GM19324 (cell line): ENCODE results near the gene ARHGAP10.
"Not testable (repeated sequence)": the region's sequence is repeated elsewhere in the genome, so short reads cannot be mapped to it uniquely, and the experiment has no call there.

Source experiments
- ATAC-seq: cut with Tn5 transposase; IDR thresholded peaks from one replicate; pipeline ENCODE4 v1.9.1; 2021; ENCODE audit warnings: mild to moderate bottlenecking, moderate library complexity; ENCODE audit not compliant: unreplicated experiment, low FRiP score

The ARHGAP10 gene

DNA sequence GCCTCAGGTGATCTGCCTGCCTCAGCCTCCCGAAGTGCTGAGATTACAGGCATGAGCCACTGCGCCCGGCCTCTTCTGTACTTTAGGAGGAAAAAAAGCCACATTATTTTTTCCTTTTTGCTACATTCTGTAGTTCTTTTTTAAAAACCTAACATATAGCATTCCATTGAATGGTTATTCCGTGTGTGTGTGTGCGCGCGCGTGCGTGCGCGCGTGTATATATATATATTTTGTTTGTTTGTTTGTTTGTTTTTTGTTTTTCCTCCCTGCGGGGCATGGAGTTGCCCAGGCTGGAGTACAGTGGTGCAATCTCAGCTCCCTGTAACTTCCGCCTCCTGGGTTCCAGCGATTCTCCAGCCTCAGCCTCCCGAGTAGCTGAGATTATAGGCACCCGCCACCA, 59.5 kb downstream of the ARHGAP10 start:
- no peak for ATAC-seq

DNA sequence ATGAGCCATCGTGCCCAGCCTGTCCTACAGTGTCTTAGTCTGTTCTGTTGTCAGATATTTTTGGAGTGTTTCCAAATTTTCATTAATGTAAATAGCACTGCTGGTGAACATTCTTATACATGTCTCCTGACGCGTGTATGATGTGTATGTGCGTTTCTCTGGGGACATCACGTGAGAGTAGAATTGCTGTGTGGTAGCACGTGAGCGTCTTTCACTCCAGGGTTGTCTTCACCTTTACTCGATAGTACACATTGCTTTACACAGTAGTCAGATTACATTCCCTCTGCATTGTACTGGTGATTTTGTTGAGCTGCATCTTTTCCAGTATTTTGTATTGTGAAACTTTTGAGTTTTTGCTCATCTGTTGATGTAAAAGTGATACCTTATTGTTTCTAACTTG, 60.0 kb downstream of the ARHGAP10 start:
- no peak for ATAC-seq

DNA sequence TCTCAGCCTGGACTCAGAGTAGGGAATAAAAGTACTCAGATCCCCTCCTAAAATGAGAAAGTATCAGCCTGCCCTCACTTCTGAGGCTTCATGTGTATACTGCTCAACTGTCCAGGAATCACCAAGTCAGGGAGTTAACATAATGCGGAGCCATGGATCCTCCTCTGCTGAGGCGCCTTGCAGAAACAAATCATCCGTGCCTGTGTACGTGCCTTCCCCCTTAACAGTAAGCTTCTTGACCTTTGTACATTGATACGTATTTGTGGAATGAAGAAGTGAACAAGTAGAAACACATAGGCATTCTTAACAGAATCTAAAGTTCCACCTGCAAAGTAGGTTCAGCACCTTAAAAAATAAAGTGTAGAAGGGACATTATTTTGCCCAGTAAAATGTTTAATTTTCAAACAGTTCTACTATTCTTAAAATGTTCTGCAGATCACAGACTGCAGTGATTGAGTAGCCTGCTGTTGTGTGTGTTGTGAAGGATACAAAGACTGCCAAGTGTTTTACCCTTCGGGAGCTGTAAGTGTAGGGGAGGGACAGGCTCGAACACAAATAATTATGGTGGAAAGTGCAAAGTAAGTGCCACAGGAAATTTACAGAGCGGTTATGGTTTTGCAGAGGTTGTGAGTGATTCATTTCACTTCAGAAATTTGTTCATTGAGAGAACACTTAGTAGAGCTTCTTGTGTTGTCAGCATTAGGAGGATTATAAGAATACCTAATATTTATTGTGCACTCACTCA, 61.9 kb downstream of the ARHGAP10 start:
- no peak for ATAC-seq

DNA sequence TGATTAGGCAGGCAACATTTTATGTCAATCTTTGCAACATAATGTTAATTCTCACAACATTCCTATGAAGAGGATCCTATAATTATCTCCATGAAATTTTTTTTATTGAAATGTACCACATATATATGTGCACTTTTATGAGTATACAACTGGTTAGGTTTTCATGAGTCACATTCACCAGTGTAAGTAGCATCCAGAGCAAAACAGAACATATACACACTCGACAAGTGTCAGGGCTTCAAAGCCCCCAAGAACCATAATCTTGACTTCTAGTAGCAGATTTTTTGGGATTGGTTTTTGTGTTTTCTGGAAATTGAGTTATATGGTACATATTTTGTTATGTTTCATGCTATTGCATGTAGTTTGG, 62.4 kb downstream of the ARHGAP10 start:
- no peak for ATAC-seq

DNA sequence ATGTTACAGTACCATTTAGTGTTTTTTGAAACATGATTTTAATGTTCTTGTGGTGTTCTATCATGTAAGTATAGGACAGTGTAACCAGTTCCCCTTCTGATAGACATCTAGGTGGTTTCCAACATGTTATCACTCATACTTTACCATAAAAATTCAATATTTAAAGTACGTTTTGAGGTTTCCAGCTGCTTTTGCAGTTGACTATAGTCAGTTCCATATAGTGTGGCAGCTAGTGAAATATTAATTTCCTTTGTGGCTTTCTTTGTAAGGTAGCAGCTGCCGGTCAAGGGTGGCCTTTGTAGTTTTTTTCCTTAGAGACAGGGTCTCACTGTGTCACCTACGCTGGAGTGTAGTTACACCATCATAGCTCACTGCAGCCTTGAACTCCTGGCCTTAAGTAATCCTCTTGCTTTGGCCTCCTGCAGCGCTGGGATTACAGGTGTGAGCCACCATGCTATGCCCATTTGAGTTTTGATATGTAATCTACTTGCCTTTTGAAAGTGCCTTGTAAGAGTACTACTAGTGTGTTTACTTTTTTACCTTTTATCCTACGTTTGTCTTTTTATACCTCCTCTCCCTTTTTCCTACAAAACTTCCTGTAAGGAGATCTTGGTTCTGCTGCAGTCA, 63.0 kb downstream of the ARHGAP10 start:
- ATAC-seq, result peak; percentile 75

DNA sequence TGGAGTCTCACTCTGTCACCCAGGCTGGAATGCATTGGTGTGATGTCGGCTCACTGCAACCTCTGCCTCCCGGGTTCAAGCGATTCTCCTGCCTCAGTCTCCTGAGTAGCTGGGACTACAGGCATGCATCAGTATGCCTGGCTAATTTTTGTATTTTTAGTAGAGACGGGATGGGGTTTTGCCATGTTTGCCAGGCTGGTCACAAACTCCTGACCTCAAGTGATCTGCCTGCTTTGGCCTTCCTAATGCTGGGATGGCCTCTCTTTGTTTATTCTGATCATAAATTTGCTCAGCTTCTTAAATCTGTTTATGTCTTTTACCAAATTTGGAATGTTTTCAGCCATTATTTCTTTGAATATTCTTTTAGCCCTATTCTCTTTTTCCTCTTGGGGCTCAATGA, 67.2 kb downstream of the ARHGAP10 start:
- not testable (repeated sequence) for ATAC-seq

DNA sequence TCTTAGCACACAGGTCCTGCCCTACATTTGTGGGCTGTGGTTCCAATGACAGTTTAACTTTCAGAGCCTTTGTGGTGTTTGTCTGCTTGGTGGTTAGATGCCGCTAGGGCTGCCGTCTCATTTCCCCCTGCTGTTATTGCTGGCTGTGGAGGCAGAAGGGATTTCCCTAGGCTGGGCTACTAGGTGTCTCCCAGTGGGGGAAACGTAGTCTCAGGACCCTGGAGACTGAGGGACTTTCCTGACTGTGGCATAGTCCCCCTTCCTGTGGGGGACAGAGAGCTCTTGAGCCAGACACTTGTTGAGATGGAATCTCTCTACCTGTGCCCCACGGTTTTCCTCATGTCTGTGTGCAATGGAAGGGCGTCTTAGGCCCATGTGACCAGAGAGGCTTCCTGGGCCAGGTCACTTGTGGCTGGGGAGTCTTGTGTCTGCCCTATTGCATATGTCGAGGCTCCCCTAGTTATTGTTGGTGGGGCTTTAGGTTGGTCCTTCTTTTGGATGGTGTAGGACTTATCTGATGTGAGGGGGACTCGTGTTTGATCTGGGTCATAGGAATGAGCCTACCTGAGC, 68.2 kb downstream of the ARHGAP10 start:
- peak; percentile 95 for ATAC-seq

DNA sequence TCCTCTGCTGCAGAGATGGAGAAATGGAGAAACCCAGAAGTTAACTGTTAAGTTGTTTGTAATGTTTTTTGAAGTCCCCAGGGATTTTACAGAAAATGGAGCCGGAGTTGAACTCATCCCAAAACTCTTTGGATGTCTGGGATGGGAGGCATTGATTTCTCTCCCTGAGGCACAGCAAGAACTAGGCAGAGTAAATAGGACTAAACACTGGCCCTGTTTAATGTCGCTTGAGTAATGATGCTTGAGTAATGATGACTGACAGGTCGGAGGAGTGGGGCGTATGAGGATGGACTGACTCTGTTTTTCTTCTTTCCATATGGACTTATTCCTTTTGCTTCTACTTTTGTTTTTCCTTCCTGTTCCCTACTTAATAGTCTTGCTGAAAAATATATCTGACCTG, 69.9 kb downstream of the ARHGAP10 start:
- ATAC-seq, result no peak

DNA sequence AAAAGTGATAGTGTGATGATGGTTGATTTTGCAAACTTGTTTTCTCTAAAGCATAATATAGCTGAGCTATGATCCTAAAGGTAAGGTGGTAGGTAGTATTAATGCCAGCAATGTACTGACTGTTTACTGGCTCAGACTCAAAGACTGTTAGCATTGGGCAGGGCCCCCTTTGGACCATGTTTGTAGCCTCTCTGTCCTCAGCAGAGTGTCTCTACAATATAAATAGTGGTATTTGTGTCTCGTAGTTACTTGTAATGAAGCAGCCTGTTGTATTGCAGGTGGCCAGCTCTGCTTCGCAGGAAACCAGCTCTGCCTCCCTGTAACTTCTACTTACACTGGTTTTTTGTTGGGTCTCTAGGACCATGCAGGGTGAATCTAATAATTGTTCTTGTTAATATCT, 70.5 kb downstream of the ARHGAP10 start:
- ATAC-seq, result no peak

DNA sequence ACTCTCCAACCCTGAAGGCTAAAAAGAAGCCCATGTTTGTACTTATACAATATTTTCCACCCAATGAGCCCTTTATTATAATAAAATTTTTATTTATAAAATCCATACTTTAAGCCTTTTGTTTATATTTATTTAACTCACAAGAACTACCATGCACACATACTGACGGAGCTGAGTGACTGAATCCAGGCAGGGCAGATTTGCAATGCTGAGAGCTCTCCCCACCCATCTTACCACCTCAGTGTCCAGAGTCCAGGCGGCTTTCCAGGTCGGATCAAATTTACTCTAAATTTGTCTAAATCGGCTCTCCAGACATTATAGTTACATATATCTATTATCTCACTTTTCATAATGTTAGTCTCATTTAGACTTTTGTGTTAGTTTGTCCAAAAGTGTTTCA, 74.1 kb downstream of the ARHGAP10 start:
- no peak for ATAC-seq

DNA sequence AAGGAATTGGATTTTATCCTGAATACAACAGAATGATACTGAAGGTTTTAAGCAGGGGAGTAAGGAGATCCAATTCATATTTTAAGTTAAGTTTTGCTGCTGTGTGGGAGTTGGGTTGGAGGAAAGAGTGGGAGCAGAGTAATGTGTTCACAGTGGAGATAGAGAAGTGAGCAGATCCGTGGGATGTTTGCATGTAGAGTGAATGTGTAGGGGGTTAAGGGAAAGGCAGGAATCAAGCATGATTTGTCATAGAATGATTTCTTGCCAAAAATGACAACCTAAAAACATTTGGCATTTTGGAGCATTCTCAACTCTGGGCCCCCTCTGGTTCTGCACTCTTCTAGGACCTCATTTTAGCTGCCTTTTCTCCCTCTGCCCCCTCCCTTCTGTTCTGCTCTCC, 76.6 kb downstream of the ARHGAP10 start:
- ATAC-seq, result no peak

DNA sequence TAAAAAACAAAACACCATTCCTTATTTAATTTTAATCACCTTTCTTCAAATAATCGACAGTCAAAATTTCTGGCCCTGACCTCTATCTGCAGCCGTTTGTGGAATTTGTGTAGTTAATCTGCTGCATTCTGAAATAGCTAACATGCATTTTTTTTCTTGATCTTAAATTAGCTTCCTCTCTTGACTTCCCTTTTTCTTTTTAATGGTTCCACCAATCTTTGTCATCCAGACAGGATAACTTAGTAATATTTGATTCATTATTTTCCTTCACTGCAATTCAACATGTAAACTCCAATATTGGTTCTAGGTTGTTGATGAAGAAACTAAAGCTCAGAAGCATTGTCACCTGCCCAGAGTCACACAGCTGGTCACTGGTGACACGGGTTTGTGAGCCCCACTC, 77.3 kb downstream of the ARHGAP10 start:
- no peak for ATAC-seq

DNA sequence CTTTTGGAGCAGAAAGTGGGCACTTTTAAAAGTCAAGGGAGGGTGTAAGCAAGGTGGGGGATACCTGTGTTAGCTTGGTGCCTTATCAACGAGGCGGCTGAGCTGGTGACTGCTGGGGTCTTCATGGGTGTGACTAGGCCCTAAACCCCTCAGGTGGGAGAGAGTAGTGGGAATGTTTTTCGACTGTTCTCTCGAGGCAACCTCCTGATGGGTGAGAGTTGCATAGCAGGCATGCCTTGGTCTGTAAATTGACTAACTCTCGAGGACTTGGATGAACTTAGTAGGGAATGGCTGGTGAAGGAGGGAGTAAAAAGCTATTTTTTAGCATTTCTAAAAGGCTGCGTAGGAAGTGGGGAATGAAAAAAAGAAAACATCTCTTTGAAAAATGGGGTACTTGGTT, 80.0 kb downstream of the ARHGAP10 start:
- no peak for ATAC-seq

DNA sequence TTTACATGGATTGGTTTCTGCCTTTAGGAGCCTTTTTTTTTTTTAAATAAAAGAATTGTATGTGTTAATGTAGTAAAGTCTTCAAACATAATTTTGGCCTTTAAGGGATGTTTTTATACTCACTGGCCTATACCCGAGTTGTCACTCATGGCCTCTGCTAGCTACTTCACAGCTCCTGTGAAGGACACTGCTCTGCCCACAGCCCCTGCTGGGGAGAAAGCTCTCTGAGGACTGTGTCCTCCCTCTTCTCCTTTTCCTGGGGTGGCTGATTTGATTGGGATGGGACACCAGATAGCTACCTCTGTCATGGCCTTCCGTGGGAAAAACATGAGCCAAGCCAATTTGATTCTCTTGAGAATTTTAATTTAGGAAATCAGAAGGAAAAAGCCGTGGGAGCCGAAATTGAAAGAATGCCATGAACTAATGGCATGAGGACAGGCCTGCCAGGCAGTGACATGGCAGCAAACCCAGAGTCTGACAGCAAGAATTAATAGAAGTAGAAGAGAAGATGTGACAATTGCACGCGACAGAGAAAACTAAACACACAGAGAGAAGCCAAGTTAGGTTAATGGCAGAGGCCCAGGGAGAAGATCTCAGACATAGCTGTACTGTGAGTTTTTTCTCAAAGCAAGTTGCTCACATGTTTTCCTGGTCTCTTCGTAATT, 81.4 kb downstream of the ARHGAP10 start:
- no peak for ATAC-seq

DNA sequence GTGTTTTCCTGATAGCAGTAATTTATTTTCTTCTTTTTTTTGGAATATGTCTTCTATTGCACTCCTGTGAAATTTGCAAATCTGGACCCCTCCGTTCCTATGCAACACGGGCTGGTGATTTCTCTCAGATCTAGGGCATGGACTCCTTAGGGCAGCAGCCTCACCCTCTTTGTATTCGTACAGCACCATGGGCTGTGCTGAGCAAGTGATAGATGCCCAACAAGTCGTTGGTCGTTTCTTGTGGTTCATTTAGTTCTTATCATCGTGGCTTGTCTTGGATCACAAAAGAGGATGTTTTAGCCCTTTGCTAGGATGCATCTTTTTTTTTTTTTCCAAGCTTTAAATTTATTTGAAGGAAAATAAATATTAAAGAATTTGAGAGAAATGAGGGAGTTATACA, 82.1 kb downstream of the ARHGAP10 start:
- no peak for ATAC-seq

DNA sequence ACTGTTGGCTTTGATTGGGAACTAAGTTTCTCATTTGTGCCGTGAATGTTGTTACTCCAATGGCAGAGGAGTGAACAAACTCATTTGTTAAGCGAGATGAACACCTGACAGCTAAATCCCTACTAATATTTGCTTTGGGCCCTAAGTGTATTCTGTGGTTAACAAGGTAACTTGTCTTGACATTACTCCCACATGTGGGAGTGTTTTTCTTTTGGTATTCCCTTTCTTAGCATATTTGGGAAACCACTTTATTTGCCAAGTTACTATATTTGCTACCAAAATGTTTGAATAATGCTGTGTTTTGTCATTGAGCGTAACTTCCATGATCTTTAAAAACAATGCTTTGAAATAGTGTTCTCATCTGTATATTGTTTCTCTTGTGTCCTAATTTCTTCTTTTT, 82.5 kb downstream of the ARHGAP10 start:
- no peak for ATAC-seq

DNA sequence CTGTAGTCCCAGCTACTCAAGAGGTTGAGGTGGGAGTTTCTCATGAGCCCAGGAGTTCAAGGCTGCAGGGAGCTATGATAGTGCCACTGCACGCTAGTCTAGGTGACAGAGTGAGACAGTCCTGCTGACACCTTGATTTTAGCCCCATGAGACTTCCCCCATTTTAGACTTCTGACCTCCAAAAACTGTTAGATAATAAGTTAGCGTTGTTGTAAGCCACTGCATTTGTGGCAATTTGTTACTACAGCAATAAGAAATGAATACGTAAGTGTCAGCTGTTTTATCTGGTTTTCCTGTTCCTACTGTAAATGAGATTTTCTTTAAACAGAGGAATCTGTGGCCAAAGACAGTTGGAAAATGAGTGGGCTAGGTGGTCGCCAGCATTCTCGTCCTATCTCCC, 83.9 kb downstream of the ARHGAP10 start:
- ATAC-seq, result no peak

DNA sequence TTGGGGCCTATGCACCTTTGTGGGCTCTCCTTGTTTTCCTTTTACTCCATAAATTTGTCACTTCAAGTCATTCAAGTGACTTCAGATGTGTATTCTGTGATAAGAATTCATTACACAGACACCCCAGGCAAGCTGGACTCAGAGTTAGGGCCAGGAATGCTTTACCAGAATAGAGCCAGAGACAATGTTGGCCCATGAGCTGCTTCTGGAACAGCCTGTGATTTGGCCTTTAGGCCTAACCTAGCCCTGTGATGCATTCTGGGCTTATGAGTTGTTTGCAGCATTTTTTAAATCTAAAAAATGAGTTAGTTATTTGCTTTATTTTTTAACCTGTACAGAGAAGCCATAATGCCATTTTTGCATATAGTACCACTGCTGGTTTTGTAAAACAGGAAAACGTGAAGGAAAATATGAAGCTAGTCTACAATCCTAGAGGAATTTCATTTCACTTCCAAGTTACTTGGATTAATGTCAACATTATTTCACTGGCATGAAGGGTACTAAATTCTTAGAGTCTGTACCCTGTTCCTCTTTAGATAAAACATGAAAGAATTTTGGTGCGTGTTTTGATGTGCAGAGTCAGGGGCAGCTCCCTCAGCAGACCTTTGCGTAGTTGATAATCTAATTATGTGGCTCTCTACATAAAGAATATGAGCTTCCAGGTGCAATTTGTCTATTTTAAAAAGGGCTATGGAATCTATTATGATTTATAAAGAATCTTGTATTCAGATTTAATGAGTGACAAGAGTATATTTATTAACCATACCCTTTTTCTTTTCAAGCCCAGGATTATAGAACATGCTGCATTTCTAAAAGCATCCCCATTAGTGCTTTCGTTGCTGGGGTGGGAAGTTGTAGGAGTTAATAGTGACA, 84.7 kb downstream of the ARHGAP10 start:
- no peak for ATAC-seq

DNA sequence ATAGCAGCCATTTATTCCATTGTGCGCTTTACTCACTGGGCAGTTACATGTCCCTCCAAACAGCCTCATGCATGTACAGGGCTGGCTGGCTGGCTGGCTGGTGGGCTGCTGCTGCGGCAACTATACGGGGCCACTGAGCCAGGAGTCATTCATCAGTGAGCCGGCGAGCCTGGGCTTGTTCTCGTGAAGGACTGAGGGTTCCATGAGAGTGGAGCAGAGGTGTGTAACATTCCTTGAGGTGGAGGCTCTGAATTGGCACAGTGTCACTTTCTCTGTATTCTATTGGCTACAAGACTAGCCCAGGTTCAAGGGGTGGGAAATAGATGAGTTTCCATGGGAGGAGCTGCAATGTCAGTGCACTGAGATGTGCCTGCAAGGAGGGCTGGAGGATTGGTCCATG, 89.1 kb downstream of the ARHGAP10 start:
- ATAC-seq, result no peak

DNA sequence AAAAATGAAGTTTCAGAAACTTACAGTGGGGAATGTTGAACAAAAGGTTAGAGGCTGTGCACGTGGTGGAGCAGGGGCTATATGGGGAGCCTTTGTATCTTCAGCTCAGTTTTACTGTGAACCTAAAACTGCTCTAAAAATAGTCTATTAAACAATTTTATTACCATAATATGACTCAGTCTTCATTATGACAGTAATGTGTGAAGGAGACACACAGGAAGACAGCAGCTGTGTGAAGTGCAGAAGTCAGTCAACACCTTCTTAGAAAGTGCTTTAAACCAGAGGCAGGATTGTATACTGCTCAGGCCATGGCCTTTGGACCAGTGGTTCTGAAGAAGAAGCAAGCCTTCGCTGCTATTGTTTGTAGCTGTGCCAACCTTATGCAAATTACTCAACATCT, 89.7 kb downstream of the ARHGAP10 start:
- no peak for ATAC-seq

DNA sequence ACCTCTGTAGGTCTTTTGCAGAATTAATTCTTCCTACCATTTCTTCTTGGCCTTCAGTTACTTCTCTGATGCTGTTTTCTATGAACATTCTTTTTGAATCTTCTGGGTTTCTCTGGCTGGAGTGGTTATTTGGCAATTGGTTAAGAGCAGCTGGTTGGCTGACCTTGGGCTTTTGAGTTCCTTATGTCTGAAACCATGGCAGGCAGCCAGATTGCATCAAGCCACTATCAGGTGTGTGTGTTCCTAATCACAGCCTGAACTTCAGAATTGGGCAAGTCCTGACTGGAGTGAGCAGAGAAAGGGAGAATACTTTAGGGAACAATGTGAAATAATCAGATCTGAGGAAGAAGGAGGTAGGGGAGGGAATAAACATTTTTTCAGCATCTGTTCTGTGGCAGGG, 90.2 kb downstream of the ARHGAP10 start:
- no peak for ATAC-seq
